Left renal pelvis (tissue), 4 donors: Measurements from ENCODE around the gene PHF20. TPM values are rescaled to one million over a fixed set of nuclear protein-coding genes. Genes with fewer than 3 reads are reported as not detected.
"Not testable (repeated sequence)": the region's sequence is repeated elsewhere in the genome, so short reads cannot be mapped to it uniquely, and the experiment has no call there.

Experiments
- DNase-seq, 4 donors: peaks; one replicate each; pipeline ENCODE4 v3.0.0-alpha.2; 2013; ENCODE audit warnings: low read depth in 4 of 4, low spot score in 3 of 4
- polyA plus RNA-seq, 4 donors: library from polyadenylated mRNA; unstranded; fragments of 120-200 nt; gene quantifications; one replicate each; pipeline ENCODE4 v1.2.1, GENCODE V29; 2013; ENCODE audit not compliant: insufficient read length in 4 of 4

The PHF20 gene
- polyA plus RNA-seq, 4 donors = 32.5 to 42.7 (median 41.1) TPM

DNA sequence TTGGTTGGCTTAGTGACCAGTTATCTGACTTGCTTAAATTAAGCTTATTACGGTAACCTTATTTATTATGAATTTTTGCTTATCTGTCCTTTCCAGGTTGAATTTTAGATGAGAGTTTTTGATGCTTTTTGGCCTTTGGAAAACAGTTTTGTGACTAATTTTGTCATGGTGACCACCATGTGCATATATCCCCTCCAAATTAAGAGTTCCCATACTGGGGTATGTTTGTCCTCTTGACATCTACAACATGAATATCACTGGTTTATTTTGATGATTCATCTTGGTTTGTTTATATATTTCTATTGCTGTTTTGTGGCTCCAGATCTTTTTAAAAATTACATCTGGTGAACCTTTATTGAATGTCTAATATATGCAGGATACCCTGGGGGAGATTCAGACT lies 61.4 kb downstream of the PHF20 start:
- DNase-seq = no peak

DNA sequence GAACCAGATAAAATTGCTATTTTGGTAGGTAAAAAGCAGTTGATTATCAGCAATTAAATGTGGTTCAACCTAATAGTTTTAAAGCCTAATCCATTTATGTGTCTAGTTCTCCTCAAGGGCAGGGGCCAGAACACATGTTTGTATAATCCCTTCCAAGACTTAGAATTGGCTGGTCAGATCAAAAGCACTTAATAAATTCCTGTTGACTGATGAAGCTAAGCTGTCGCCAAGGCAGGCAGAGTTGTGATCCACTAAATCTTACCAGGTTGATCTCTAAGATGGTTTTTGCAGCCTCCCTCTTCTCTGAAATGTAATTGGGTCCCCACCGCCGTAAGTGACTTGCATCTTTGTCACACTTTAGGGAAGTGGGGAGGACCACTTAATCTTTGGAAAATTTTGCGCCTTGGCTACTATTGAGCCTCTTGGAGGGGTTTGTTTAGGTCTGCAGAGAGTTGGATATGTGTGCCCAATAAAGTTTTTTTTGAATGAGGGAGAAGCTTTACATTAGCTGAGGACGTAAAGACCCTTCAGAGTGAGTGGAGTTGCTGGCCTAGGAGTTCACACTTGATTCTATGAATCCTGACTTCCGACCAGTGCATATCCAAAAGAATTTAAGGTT lies 65.9 kb downstream of the PHF20 start:
- DNase-seq = no peak

DNA sequence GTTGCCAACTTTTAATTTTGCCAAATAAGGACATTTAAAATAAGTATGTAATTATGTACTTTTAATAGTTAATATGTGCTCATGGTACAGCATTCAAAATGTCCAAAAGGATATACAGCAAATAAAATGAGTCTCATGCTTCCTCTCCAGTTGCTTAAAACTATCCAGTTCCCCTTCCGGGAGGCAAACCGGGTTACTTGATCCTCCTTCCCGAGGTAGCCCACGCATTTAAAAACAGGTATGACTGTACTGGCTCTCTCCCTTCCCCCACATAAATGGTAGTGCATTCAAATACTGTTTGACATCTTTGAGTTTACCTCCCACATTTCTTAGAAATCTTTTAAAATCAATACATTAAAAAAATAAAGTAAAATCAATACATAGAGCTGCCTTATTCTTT lies 66.4 kb downstream of the PHF20 start:
- DNase-seq = no peak

DNA sequence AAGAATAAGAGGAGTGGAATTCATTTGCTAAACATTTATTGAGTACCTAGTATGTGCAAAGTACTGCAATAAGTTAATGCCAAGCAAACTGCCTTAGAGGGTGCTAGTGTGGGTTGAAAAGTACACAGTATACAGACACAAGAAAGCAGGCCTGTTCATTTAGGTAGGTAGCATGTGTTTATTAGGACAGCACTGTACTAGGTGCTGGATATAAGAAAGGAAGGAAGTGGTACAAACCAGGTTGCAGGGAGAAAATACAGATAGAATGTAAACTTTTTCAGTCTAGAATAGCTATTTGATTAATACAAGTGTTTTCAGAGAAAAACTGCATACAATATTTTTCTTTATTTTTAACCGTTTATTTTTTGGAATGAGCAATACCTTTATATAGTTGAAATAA lies 68.1 kb downstream of the PHF20 start:
- no peak for DNase-seq

DNA sequence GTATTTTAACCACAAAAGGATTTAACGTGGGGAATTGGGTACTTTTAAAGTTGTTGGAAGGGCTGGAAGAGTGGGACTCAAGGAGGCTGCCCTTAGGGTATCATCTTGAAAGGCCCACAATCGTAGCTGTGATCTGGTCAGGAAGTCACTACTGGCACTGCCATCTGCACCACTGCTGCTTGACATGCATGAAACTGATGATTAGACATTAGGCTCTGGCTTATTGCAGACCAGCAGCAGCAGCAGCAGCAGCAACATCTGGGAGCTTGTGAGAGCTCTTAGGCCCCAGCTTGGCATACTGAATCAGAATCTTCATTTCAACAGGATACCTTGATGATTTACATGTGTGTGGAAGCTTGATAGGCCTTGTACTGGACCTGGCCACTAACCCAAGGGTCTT lies 68.6 kb downstream of the PHF20 start:
- DNase-seq = no peak

DNA sequence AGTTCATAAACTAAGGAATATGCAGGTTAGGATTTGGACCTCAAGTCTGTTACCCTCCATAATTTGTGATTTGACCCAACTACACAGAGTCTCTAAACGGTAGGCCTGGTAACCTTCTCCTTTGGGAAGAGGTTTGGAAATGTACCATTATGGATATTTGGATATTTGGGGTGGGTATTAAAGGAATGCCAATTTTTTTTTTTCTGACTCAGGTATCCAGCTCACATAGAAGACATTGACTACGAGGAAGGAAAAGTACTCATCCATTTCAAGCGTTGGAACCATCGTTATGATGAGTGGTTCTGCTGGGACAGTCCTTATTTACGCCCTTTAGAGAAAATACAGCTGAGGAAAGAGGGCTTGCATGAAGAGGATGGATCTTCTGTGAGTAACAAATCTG lies 70.5 kb downstream of the PHF20 start:
- DNase-seq = no peak

DNA sequence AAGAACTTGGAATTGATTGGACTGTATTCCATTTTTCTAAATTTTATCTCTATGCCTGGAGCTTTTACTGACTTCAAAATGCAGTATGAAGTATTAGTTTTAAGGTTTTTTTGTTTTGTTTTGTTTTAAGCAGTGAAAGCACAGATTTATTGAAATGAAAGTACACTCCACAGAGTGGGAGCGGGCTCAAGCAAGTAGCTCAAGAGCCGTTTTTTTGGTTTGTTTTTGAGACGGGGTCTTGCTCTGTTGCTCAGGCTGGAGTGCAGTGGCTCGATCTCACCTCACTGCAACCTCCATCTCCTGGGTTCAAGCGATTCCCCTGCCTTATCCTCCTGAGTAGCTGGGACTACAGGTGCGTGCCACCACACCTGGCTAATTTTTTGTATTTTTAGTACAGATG lies 72.1 kb downstream of the PHF20 start:
- DNase-seq = not testable (repeated sequence)

DNA sequence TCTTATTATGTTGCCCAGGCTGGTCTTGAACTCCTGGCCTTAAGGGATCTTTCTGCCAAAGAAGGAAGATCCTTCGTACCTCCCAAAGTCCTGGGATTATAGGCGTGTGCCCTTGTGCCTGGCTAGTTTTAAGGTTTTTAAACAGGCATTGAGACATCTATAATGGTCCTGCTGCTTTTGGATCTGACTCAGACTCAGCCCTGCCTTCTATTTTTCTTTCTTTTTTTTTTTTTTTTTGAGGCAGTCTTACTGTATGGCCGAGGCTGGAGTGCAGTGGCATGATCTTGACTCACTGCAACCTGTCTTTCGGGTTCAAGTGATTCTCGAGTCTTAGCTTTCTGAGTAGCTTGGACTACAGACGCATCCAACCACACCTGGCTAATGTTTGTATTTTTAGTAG lies 73.7 kb downstream of the PHF20 start:
- no peak for DNase-seq

DNA sequence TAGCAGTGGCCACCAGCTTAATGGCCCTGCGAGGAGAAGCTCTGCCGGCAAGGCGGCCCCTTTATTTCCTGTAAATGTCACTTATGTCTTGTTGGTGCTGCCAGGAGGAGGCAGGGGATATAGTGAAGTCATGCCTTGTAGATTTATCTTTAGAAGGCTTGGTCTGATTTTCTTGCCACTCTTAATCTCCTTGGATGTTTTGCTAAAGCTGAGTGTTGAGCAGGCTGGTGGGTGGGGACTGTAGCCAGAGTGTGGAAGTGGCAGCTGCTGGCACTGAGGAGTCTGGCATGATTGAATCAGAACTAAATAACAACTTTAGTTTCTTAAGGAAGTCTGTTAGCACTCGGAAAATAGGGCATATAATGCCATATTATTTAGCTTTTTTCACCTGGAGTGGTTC lies 77.9 kb downstream of the PHF20 start:
- DNase-seq = no peak

DNA sequence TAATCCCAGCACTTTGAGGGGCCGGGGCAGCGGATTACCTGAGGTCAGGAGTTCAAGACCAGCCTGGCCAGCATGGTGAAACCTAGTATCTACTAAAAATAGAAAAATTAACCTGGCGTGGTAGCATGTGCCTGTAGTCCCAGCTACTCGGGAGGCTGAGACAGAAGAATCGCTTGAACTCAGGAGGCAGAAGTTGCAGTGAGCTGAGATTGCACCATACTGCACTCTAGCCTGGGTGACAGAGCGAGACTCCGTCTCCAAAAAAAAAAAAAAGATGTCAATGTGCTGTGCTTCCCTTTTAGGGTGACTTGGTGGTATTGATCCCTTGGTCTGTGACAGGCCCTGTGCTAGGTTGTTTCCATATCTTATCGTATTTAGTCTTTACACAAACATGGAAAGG lies 79.8 kb downstream of the PHF20 start:
- DNase-seq = not testable (repeated sequence)

DNA sequence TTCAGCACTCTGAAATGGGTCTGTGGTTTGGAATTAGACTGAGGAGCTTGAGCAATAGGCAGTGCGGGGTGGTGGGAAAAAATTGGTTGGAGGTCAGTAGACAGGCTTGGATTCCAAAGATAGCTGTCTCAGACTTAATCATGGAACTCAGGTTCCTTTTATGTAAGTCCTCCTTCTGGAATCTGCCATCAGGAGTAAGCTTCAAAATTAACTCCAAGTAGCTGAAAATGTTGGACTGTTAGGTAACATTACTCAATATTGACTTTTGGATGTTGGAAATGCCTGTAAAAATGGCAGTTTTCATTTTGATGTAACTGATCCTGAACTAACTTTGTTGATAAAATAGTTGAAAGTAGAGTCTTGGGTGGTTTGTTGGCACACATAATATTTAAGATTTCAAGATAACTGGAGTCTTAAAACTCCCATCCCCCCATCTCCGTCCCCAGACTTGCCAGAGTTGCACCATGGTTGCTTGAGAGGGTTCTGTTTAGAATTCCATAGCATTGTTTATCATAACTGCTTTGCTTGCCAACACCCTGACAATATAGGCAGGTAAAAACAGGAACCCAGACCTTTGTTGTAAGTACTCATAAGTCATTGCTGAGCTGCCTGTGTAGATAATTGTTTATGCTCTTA lies 83.0 kb downstream of the PHF20 start:
- no peak for DNase-seq

DNA sequence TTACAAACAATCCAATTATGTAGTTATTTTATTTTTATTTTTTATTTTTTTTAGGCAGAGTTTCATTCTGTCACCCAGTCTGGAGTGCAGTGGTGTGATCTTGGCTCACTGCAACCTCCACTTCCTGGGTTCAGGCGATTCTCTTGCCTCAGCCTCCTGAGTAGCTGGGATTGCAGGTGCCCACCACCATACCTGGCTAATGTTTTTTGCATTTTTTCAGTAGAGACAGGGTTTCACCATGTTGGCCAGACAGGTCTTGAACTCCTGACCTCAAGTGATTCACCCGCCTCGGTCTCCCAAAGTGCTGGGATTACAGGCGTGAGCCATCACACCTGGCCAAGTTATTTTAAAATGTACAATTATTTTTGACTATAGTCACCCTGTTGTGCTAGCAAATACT lies 83.8 kb downstream of the PHF20 start:
- not testable (repeated sequence) for DNase-seq

DNA sequence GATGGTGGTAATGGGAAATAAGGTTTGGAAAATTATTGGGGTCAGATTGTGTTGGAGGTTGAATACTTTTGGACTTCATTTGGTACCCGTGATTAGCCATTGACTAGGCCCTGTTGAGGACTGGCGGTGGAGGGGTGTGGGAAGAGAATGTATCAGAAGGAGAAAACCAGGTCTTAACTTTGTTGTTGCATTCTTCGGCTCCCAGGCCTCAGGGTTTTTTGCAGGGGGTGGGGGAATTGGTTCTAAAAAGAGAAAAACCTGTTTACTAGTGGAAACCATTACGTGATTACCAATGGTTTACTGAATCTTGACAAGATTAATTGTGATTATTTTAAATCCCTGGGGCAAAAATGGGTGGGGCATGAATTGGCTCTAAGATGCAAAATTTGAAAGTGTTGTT lies 85.1 kb downstream of the PHF20 start:
- no peak for DNase-seq

DNA sequence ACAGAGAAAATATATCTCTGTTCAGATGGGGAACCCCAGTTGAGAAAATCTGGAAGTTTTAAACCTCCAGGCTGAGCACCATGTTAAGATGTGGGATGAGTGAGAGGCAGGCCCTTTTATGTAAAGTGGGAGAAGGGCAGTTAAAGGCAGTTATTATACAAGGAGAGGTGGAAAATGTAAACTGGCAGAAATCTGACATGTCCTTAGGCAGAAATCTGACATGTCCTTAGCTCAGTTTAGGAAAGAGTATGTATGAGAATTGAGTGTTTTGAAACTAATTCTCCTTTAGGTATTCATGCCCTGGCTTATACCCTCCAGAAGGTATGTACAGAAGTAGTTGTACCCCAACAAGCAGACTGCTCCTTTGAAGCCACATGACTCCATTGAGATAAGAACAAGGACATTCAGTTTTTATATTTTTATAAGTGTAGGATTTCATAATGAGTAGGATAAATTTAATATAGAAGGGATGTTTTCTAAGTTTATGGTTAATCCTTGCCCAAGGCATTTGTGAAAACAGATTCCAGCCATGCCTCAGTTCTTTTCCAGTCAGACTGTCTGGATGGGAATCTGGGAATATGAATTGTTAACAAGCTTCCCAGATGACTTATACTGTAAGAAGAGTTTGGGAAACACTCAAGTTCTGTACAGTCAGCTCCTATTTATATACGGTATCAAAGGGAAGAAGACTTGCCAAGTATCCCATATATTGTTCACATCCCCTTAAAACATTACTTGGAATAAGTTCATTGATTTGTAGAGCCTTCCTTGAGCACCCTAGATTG lies 94.8 kb downstream of the PHF20 start:
- no peak for DNase-seq

DNA sequence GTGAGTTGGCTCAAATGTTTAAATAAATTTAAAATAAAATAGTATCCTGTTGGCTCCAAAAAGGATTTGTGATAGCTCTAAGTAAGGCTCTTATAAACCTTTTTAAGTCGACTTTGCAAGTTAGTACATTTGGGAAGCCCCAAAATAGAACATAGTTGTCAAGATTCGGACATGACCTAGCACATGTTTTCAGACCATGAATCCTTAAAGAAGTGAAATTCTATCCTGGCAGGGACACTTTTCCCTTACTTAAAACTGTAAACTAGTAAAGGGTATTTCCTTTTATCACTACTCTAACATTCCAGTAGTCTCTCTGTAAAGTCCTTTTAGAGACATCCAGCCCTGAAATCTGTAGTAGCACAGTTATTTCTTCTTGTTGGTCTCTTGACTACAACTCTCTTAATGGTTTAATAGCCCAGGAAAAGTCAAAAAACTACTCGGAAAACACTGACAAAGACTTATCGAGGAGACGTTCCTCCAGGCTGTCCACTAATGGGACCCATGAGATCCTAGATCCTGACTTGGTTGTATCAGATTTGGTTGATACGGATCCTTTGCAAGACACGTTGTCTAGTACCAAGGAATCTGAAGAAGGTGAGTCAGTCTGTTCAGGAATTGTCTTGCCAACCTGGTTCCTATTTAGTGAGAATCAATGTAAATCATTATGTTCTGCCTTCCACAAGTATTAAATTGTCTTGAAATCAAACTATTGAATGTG lies 98.9 kb downstream of the PHF20 start:
- no peak for DNase-seq

DNA sequence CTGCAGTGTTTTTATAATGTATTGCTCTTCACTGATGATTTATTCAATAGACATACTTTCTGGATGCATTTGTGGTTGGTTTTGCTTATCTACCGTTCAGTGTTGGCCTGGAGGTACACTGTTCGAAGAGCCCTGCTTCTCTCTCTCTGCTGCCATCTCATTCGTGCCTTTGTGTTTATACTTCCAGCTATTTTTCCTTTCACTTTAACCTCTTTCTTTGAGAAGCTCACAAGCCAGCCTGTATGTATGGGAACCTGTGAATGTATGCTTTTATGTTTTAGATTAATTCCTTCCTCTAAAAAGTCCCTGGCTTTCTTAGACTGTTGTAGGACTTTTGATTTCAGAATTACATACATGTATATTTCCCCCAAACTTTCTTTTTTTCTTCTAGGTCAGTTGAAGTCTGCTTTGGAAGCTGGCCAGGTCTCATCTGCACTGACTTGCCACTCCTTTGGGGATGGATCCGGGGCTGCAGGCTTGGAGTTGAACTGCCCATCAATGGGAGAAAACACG lies 99.5 kb downstream of the PHF20 start:
- DNase-seq = no peak

DNA sequence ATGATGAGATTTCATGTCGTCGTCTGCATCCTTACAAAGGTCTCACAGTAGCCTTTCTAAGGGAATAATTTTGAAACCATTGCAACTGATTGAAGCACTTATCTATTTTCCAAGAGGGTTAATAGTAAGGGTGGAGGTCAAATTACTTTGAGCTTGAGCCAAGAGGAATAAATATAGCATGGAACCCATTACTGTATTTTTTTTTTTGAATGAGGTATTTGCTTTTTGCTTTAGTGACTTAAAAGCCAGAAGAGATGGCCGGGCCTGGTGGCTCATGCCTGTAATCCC lies 104.2 kb downstream of the PHF20 start:
- no peak for DNase-seq

DNA sequence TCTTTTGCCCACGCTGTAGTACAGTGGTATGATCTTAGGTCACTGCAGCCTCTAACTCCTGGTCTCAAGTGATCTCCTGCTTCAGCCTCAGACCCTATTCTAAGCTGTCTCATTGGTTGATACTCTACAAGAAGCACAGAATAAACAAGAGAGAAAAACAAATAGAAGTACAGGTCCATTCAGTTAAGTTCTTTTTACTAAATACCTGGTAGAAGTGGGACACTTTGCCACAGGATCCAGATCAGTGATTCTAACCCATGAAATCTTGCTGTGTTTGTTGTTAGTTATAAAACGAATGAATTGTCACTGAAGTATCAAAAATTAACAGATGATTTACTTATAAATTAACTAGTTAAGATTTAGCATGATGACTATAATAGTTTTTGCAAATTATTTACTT lies 105.8 kb downstream of the PHF20 start:
- DNase-seq = no peak

DNA sequence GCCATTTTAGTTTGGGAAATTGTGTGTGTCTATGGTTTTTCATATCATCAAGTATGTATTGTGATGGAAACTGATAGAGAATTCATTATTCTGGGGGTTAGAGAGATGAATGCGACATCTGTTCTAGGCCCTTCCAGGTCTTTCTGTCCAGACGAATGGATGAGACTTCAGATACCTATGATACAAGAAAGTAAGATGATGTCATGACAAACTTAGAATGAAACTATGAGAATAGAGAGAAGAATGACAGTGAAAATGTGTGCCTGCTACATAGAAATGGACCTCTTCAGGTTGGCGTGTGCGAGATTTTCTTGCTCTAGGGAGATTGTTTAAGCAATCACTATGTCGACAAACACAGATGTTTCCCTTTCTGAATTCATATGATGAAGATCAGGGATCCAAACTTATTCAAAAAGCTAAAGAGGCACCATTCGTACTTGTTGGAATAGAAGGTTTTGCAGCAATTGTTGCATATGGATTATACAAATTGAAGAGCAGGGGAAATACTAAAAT lies 106.4 kb downstream of the PHF20 start:
- DNase-seq = no peak

DNA sequence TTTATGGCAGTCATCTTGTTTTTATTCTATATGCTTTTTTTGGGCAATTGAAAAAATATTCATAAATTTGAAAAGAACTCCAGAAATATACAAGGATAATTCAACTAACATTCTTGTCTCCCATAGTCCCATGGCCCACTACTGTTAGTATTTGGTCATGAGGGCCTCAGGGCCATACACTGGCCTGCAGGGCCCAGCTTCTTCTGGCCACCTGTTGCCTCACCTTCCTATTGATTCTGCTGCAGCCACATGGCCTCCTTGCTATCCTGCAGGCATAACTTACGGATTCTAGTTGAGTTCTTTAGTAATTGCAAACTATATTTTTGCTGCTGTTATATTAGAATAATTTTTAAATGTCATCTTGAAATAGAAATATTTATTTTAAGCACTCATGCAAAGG lies 109.9 kb downstream of the PHF20 start:
- no peak for DNase-seq
